SKM-1 (cell line): ENCODE measurements around the gene NEK4.

Experiments used
- DNase-seq: peaks from one replicate; lab custom pipeline; 2025; ENCODE audit not compliant: unreplicated experiment; lab: John Stamatoyannopoulos, UW

NEK4 gene

DNA sequence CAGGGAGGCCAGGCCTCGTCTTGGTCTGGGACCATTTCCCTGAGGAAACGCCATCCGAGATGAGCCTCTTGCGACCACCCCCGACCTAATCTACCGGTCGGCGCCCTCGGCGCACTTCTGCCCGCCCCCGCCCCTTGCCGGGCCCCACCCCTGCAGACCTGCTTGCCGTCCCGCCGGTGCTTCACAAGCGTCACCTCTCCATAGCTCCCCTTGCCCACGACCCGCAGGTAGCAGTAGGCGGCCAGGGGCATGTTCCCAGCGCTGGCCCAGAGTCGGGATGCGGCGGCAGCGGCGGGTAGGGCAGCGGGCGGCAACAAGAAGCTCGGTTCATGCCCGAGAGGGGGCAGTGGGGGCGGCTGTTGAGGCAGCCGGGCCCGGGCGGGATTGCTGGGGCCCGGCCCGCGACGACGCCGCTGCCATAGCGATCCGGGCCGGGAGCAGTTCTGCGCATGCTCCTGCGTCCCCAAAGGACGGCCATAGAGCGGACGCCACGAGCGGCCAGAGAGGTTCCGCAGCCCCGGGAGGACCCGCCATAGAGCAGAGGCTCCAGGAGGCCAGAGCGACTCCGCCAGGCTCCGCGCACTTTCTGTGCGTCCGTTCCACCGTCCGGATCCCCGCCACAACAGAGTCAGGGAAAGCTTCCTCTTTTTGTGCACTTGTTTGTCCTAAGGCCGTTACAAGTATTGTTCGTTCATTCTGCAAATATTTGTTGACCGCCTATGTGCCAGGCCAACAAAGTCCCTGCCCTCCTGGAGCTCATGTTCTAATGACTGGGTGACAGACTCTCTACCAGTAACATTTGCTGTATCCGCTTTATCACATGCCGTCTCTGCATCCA lies at the start of gene NEK4:
Gene NEK4, minus strand, starts transcription at position 445 of the 838 bp plus-strand sequence. Its CDS starts 194 bp downstream, at position 251.
- DNase-seq, result peak; percentile 95

DNA sequence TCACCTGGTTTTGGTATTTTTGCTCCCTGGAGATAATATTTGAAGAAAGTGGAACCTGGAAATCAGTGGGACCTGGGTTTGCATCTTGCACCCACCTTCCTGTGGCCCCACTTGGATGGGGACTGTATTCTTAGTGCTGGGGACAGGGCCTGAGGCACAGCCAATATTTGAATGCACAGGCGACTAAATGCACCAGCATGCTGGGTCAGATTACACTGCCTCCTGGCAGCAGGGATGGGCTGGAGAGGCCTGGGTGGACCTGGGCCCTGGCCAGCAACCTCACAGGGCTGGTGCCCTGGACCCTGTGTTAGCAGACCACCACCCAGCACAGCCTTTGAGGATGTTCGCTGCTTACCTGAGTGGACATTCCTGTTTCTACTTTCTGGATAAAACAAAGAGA lies 49.2 kb upstream of the NEK4 start:
- no peak for DNase-seq

- no peak for DNase-seq
These were observed 47.1 kb upstream of the NEK4 start for GRCh38 chr3:52817860-52818259.

- no peak for DNase-seq
These were observed 46.5 kb upstream of the NEK4 start for GRCh38 chr3:52817221-52817620.

DNA sequence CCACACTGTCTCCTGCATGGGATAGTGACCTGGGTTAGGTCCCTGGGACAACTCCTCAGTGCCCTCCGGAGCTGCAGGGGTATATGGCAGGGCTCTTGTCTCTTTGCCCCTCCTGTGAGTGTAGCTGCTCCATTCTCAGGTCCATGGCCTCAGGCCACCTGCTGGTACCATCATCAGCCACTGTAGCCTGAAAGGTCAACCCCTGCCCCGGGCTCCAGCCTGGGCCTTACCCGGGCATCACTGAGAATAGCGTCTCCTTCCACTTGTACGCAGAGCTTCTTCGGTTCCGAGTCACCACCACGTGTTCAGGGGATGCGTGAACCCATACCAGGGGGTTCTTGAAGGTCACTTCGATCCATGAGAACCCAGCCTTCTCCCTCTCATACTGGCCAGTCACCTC lies 45.9 kb upstream of the NEK4 start:
- no peak for DNase-seq

DNA sequence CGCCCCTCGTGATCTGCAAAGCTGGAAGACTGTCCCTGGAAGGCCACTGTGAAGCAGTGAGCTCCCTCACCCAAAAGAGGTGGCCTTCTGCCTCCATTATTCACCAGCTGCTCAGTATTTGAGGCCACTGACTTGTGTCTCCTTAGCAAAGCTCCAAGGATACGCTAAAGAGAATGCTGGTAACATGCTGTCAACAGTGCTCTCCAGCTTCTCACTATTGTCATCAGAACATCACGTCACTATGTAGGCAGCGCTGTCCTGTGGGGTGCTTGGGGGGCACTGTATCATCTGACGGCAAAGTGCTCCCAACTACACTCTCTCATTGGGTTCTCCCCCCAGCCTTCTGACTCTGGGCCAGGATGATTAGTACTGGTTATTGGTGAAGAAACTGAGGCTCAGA lies 45.5 kb upstream of the NEK4 start:
- DNase-seq, result no peak

GRCh38 chr3:52813810-52814209 lies 43.1 kb upstream of the NEK4 start:
- no peak for DNase-seq

DNA sequence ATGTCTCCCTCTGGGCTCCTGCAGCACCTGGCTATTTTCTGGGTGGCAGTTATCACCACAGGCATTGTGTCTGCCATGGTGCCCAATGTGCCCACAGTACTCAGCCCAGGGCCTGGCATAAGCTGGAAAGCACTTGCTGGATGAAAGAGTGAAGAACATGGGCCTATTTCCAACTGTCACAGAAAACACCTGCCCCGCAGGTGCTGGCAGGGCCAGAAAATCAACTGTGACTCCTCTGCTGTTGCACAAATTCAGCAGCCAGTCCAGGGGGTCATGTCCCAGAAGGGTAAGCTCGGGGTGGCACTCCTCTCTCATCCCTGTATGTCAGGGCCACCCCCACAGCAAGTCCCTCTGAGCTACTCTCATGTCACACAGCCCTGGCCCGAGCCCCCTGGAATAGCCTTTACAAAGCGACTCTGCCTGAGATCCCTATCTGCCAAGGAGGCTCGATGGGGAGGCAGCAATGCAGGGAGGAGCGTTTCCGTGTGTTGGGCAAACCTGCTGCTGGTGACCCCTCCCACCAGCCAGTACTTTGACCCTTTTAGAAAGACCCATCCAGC lies 40.8 kb upstream of the NEK4 start:
- no peak for DNase-seq

DNA sequence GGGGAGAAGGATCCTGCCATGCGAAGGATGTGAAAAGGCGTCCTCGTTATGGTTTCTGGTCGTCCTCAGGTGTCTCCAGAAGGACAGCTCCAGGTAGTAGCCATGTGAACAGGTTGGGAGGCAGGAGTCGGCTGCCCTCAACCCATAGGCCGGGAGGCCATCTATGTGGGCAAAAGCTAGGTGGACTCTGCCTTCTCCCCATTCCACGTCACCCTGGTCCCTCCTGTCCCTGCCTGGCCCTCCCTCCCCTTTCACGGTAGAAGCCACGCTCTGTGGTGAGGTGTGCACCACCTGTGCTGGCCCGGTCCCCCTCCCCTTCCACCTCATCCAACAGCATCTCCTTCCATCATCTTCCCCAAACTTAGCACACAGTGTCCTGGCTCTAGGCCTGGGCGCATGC lies 40.2 kb upstream of the NEK4 start:
- DNase-seq, result no peak

DNA sequence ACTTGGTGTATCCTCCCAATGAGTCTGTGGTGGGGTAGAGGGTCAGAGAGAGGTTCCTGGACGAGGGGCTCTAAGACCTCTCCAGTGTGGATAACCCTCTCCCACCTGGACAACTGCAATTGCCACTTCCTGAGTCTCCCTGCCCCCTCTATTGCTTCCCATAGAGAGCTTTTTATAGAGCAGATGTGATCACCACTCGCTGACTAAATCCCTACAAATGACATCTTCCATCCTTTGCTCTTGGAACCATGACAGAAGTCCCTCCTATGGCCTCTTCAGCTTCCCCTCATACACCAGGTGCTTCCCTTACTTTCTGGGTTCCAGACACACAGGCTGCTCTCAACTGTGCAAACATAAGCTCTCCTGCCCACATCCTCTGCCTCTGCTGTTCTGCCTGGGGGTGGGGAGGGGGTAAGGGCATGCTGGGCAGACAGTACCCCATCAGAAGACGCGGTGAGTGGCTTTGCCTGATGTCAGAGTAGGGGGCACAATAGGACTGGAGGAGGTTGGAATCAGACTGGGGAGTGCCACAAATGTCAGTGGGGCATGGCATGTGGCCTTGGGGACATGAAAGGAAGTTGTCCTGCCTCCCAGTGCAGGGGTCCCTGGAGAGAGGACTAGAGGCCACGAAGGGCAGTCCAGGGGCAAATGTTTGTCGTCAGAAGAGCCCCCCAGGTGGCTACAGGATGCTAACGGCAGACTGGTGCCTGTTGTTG lies 39.1 kb upstream of the NEK4 start:
- DNase-seq, result no peak

- no peak for DNase-seq
These were observed 38.4 kb upstream of the NEK4 start for GRCh38 chr3:52809149-52809548.

GRCh38 chr3:52805270-52806039 lies 34.7 kb upstream of the NEK4 start:
- no peak for DNase-seq

- no peak for DNase-seq
These were observed 31.1 kb upstream of the NEK4 start for GRCh38 chr3:52801839-52802238.

DNA sequence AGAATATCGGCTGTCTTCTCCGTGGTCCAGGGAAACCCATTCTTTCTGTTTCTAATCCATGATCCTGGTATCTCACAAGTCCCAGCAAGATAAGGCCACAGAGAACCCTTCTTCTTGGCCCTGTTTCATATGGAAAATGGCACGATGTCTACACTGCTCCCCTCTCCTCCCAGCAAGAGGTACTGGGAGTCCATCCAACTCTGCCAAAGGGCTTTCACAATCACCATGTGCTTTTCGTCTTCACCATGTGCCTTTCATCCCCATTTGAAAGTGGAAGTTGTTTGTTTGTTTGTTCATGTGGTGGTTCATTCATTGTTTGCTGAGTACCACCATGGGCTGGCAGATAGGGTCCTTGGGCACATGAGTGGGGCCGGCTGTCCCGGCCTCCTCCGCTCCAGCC lies 29.3 kb upstream of the NEK4 start:
- no peak for DNase-seq

DNA sequence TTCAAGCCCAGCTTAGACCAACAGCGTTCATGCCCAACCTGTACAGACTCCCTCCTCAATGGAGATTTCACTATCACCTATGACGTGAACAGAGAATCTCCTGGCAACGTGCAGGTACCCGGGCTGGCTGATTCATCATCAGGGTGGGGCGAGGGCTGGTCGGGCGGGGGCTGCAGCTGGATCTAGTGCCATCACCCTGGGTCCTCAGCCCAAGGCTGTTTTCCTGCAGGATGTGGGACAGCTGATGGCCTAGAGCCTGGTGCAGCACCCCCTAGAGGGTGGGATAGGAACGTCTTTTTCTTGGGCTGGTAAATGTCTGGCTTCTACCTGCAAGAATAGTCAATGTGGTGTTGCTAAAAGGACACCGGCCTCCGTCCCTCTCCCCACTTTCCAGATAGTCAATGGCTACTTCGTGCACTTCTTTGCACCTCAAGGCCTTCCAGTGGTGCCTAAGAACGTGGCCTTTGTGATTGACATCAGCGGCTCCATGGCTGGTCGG lies 28.3 kb upstream of the NEK4 start:
- no peak for DNase-seq

- DNase-seq, result no peak
These were observed 27.7 kb upstream of the NEK4 start for GRCh38 chr3:52798376-52798977.

DNA sequence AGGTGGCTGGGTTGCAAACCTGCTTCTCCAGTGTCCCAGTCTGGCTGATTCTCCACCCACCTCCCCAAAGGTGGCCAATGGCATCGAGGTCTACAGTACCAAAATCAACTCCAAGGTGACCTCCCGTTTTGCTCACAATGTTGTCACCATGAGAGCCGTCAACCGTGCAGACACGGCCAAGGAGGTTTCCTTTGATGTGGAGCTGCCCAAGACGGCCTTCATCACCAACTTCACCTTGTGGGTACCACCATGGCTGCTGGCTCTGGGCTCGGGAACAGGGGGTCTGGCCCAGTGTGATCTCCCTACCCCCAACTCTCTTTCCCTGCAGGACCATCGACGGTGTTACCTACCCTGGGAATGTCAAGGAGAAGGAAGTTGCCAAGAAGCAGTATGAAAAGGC lies 25.7 kb upstream of the NEK4 start:
- no peak for DNase-seq

GRCh38 chr3:52795298-52795900 lies 24.7 kb upstream of the NEK4 start:
- DNase-seq, result no peak

- no peak for DNase-seq
These were observed 23.9 kb upstream of the NEK4 start, which contains the start of gene ITIH3 for GRCh38 chr3:52794612-52795099. Gene ITIH3, plus strand, starts transcription at chr3:52794796. Its CDS starts 8 bp downstream, at chr3:52794804.
